NOMO-1 treated with dmso at 0.1 percent for 144 hours (cell line): Measurements from ENCODE around the gene LCOR.
"Not testable (repeated sequence)": the region's sequence is repeated elsewhere in the genome, so short reads cannot be mapped to it uniquely, and the experiment has no call there.

Experiments
- DNase-seq: peaks from one replicate; lab custom pipeline; 2025; ENCODE audit not compliant: unreplicated experiment; lab: John Stamatoyannopoulos, UW

Gene LCOR

DNA sequence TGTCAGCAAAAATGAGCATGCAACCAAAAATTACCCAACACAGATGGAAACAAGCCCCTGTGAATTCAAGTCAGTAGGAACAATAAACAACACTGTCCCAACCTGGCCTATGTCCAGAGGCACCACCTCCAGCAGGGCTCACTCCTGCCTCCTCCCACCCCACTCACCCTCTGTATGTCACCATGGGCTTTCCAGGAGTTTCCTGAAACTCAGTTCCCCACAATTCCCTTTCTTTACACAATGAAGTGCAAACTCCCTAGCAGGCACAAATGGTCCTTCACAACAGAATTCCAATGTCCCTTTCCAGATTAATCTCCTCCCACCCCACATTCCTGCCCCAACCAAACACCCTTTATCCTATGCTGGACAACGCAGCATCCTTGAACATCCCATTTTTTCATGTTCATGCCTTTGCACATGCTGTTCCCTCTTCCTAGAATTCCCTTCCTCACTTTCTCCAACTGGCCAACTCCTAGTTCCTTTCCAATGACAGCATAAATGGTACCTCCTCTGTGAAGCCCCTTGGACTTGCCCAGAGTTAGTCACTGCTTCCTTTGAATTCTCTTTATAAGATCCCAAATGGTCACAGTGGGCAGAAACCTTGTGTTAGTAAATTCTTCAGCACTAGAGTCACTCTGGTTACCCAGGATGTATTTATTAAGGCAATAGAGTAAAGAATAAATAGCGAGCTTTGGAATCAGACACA, 196.2 kb downstream of the LCOR start:
- no peak for DNase-seq

DNA sequence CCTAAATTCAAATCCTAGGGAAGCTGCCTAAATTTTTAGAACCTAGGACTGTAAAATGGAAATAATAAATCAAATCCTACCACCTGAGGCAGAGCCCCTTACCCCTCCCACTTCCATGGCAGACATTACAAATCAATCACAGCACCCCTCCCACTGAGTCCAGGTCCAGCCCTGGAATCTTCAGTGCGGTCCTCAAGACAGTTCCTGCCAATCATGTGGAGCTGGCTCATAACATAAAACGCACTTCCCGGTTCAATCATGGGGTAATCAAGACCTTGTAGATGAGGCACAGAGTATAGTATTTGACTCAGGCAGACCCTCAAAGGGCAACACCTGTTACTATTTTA, 196.7 kb downstream of the LCOR start:
- no peak for DNase-seq

DNA sequence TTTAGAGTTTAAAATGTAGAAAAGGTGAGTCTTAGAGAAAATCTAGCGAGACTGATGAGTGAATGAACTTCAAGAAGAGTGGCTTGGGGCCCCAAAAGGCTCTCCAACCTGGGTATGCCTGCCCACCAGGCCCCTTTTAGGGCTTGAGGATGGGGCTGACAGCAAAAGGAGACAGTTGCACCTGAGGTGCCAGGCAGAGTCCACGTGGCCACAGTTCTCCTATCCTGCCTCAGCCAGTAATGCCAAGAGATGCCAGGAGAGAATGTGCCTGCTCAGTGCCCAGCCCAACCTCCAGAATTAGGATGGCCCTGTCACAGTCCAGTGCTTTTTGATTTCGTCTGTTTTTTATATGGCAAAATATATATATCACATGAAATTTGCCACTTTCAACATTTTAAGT, 197.2 kb downstream of the LCOR start:
- DNase-seq, result no peak

- no peak for DNase-seq
Observed at GRCh38 chr10:97030894-97031293, 198.8 kb downstream of the LCOR start.

GRCh38 chr10:97031459-97031858, 199.4 kb downstream of the LCOR start:
- DNase-seq, result no peak

- DNase-seq, result no peak
Observed at GRCh38 chr10:97032624-97033023, 200.5 kb downstream of the LCOR start.

DNA sequence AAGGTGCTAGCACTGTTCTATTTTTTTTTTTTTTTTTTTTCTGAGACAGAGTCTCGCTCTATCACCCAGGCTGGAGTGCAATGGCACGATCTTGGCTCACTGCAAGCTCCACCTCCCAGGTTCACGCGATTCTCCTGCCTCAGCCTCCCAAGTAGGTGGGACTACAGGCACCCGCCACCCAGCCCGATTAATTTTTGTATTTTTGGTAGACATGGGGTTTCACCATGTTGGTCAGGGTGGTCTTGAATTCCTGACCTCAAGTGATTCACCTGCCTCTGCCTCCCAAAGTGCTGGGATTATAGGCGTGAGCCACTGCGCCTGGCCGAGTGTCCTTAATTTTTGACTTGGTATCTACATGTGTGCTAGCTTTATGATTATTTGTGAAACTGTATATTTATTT, 201.7 kb downstream of the LCOR start:
- DNase-seq, result not testable (repeated sequence)

DNA sequence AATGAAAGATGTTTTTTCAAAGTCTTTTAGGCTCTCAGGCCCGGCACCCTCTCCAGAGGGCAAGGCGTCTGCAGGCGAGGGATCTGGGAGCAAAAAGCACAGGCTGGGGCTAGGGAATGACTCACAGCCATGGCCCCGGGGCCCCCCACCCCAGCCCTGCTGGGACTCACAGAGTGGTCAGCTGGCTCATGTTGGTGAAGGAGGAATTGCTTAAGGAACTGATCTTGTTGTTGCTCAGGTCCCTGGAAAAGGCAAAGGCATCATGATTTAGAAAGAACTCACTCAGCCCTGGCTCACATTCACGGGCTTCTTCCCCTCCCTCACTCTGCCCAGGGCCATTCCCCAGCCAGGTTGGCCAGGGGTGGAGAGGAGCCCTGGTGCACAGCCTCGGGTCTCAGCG, 202.2 kb downstream of the LCOR start:
- DNase-seq, result no peak

- DNase-seq, result no peak
Observed at GRCh38 chr10:97034958-97035769, 203.1 kb downstream of the LCOR start.

DNA sequence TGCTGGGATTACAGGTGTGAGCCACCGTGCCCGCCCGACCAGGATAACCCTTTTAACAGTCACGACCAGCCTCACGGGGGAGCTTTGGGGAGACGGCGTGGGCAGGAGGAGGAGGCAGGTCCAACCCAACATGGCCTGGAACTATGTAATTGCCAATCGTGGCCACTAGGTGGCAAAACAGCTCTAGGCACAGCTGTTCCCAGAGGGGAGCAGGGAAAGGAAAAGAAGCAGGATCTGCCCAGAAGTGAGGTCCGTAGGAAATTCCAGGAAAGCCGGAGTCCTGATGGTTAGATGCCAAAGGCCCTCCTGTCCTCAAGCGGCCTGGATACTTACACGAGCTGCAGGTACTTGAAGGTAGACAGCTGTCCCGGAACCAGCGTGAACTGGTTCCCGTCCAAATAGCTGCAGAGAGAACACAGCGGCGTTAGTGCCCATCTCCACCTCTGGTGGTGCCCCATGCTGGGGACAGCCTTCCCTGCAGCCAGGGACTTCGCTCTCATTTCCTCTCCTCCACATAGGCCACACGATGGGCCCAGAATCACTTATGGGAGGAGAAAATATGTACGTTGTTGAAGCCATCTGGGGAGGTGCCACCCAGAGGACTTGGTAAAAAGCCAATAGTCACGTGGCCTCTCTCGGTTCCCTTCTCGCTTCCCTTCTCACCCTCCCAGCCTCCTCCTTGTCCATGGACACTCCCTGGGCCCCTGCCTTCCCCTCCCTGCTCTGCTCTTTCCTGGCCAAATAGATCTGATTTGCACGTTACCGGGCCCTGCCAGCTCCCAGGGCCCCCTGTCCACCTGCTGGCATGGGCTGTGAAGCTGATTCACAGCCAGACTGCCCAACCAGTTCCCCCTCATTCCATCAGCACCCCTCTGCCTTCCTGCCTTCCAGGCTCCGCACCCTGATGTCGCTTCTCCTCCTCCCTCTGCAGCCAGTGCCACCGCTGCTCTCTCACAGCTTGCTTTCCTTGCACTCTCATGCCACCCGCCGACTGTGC, 205.6 kb downstream of the LCOR start:
- peak; percentile 50 for DNase-seq

DNA sequence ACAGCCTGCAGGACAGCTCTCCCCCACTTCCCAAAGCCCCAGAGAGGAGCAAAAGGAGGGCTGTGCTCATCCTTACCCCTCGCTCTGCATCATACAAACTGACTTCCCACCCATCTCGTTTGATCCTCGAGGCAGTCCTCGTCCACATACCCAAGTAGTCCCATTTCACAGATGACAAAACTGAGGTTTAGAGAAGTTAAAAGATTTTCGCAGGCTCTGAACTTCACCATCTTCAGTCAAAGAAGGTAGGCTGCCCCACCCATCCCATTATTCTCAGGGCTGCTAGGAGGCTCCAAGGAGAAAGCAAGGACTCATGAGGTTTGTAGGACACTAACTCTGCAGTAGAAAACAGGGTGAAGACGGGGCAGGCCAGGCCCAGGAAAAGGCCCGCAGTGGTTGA, 206.6 kb downstream of the LCOR start:
- DNase-seq, result no peak

DNA sequence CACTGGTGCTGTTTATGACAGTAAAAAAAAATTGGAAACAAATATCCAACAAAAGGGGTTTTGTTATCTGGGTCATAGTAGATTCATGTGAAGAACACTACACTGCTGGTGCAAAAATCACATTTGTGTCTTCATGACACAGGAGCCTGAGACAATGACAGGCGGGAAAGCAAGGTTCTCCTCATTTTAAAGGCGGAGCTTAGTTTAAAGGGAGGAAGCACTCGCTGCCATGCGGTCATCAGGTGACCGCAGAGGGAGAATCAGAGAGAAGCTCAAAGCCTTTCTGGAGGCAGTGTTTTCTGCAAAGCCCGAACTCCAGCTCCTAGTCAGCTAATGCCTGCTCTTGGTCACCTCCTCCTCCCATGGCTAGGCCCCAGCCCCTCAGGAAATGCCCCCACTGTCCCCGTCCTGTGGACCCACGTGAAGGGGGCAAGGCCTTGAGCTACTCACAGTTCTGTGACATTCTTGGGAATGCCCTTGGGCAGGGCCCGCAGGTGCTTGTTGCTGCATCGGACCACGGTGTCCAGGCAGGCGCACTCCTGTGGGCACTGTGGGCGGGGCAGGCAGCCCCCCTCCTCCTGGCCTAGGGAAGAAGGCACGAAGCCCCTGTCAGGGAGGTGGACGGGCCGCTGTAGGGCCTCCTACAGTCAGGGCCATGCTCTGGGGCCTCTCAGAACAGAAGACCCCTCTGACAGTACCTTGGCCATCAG, 207.6 kb downstream of the LCOR start:
- no peak for DNase-seq

- DNase-seq, result no peak
Observed at GRCh38 chr10:97040248-97040584, 208.1 kb downstream of the LCOR start.

- no peak for DNase-seq
Observed at GRCh38 chr10:97040706-97041105, 208.6 kb downstream of the LCOR start.

DNA sequence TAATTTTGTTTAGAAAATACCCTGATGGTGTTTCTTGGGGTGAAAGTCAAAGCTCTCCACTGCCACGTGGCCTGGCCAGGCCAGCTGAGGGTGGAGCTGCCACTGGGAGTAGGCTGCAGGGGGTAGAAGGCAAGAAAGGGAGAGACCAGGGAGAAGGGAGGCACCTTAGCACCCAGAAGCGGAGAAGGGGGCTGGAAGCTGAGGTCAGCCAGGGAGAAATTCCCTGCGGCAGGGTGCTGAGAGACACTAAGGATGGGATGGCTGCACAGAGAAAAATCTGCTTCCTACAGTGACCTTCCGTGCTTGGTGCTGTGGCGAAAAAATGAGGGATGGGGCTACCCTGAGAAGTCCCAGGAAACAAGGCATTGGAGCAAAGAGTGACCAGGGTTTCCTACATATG, 210.0 kb downstream of the LCOR start:
- DNase-seq, result no peak

DNA sequence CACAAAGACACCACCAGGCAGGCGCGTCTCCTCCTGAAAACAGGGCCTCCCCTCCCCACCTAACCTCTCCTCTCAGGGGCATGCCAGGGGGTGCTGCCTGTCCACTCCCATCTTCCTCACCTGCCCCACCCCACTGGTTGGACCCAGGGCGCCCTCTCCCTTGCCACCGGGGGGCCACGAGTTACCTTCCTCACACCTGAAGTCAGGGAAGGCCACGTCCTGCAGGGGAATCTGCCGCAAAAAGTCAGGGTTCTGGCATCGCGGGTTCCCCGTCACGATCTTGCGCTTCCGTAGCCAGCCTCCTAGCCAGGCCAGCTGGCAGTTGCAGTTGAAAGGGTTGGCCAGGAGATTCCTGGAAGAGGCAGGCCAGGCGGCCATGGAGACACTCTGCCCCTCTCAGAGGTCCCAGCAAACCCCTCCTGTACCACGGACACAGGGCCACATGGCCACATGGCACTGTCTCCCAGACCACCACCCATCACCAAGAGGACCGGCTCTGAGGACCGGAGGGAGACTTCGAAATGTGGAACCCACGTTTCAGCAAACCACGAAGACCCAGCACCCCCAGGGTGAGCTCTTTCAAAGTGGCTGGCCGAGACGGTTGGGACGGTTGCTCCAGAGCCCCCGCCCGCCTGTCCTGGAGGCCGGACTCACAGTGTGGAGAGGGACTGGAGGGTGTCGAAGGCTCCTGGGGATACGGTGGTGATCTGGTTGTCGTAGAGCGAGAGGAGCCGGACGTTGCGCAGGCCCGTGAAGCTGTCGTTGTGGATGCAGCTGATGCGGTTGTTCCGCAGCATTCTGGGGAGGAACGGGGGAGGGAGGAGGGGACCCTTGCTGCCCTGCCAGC, 210.8 kb downstream of the LCOR start:
- no peak for DNase-seq

DNA sequence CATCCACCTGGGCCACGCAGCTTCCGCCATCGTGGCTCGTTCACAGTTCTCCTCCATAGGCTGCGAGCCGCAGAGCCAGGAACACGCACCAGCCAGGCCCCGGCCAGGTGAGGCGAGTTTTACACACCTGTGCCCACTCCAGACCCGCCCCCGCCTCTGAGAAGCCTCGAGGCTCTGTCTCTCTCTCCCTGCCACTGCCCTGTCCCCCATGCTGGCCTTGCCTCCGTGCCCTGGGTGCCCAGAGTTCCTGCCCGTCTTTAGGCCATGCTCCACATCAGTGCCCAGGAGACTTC, 211.4 kb downstream of the LCOR start:
- no peak for DNase-seq
